ENCODE results near the gene ERGIC1. TPM values are rescaled to one million over a fixed set of nuclear protein-coding genes. Genes with fewer than 3 reads are reported as not detected.
"Not testable (repeated sequence)": the region's sequence is repeated elsewhere in the genome, so short reads cannot be mapped to it uniquely, and the experiment has no call there.

The ERGIC1 gene
- total RNA-seq, 2 donors from 2014 or later = 173 to 191 TPM

DNA sequence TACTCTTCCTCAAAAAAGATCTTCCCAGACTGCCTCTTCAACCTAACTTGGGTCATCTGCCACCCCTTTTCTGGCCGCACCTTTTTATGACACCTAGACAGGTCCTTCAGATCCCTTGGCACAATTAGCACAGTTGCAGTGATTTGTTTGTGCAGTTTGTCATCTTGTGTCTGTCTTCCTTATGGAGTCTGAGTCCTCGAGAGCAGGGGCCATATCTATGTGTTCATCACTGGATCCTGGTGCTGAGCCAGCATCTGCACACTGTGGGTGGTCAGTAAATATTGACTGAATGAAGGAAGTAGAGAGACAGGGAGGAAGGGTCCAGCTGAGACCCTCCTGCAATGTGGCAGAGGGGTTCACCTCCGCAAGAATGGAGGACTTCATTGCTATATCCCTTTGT, 14.4 kb downstream of the ERGIC1 start:
- Histone ChIP-seq H3K4me3 (no peak overlapping the region), H3K9me3 (no peaks in the 10 kb centered on the region), H3K4me1 (peaks cover 27% of the 10 kb centered on the region), H3K36me3 (no peaks in the 10 kb centered on the region), H3K27ac (peak overlapping the region; percentile 55), H3K27me3 (no peaks in the 10 kb centered on the region), H3K9ac (ENCODE audit: low read depth in 2 of 2, low read length in 2 of 2) (no peak overlapping the region)
- intact Hi-C loops (cut with DNase I) = loop anchor here (5.0 kb wide), 1 partner anchor 76 kb away; the partner anchor contains the start of gene DUSP1
- no peak for DNase-seq
- TF ChIP-seq, protein P1, sequence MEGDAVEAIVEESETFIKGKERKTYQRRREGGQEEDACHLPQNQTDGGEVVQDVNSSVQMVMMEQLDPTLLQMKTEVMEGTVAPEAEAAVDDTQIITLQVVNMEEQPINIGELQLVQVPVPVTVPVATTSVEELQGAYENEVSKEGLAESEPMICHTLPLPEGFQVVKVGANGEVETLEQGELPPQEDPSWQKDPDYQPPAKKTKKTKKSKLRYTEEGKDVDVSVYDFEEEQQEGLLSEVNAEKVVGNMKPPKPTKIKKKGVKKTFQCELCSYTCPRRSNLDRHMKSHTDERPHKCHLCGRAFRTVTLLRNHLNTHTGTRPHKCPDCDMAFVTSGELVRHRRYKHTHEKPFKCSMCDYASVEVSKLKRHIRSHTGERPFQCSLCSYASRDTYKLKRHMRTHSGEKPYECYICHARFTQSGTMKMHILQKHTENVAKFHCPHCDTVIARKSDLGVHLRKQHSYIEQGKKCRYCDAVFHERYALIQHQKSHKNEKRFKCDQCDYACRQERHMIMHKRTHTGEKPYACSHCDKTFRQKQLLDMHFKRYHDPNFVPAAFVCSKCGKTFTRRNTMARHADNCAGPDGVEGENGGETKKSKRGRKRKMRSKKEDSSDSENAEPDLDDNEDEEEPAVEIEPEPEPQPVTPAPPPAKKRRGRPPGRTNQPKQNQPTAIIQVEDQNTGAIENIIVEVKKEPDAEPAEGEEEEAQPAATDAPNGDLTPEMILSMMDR (IDR thresholded peaks at IDR 0.05) = no peak

DNA sequence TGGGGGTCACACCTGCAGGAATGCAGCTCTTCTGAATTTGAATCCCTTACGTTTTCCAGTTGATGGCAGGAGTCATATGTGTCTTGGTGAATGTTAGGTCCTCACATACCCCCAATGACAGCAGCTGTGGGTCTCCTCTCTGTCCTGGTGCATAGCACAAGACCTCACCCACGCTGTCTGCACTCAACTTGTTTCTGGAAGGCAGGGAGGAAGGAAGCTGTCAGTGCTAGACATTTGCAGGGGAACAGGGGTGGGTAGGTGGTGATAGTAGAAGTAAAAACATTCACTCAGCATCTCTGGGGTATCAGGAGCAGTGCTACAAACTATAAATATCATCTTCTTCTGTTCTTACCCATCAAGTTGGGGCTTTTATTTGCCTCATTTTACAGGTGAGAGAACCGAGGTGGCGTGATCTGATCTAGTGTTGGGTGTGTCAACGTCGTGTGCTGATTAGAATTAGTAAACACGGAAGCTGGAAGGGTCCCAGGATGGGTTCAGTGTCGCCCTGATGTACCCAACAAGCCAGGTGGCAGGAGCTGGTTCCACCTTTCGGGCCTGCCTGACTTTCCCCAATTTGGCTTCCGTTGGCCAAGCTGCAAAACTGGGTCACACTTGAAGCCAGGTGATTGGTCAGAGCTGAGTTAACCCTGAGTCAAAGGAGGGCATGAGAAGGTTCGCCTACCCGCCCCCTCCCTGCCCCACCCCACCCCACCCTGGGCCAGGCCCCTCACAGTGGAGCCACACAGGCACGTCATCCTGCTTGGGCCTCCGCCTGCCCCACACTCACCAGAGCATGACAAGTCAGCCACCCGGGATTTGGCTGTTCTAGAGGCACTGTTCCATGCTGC, 15.8 kb downstream of the ERGIC1 start:
- Histone ChIP-seq H3K4me1 (peaks cover 28% of the 10 kb centered on the region), H3K27ac (peak overlapping the region; percentile 55), H3K36me3 (no peaks in the 10 kb centered on the region), H3K9ac (ENCODE audit: low read depth in 2 of 2, low read length in 2 of 2) (peak overlapping the region; percentile 51 to 74), H3K27me3 (no peaks in the 10 kb centered on the region), H3K9me3 (no peaks in the 10 kb centered on the region), H3K4me3 (no peak overlapping the region)
- peak; percentile 86 for DNase-seq
- TF ChIP-seq, protein P1 (IDR thresholded peaks at IDR 0.05) = no peak
- intact Hi-C loops (cut with DNase I) = loop anchor here (5.0 kb wide), 1 partner anchor 78 kb away; the partner anchor contains the start of gene DUSP1

DNA sequence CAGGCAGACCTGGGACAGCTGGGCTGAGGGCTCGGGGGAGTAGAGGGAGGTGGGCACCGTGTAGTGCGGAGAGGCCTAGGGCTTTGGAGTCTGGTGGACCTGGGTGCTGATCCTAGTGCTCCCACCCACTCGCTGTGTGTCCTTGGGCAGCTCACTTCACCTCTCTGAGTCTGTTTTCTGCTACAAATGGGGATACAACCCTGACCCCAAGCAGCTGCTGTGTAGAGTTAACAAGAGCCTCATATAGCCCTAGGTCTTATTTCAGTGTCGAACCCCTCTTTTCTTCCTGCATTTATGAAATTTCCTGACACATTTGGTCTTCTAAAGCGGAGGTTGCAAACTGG, 16.4 kb downstream of the ERGIC1 start:
- H3K9ac ChIP-seq (ENCODE audit: low read depth in 2 of 2, low read length in 2 of 2) = peak overlapping the region; percentile 51 to 68
- DNase-seq = no peak
- H3K4me1 ChIP-seq = peaks cover 32% of the 10 kb centered on the region
- H3K9me3 ChIP-seq = no peaks in the 10 kb centered on the region
- H3K4me3 ChIP-seq = no peak overlapping the region
- peak overlapping the region; percentile 55 for H3K27ac ChIP-seq
- no peaks in the 10 kb centered on the region for H3K36me3 ChIP-seq
- H3K27me3 ChIP-seq = no peaks in the 10 kb centered on the region
- intact Hi-C loops (cut with DNase I) = no loop called here
- TF ChIP-seq, protein P1 (IDR thresholded peaks at IDR 0.05) = no peak

DNA sequence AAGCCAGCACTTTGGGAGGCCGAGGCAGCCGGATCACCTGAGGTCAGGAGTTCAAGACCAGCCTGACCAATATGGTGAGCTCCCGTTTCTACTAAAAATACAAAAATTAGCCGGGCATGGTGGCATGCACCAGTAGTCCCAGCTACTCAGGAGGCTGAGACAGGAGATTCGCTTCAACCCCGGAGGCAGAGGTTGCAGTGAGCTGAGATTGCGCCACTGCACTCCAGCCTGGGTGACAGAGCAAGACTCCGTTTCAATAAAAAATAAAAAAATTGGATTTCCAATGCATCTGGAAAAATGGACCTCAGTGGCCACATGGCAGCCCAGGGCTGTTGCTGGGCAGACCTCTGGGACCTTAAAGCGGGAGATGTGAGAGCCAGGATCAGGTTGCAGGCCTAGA, 17.2 kb downstream of the ERGIC1 start:
- H3K9me3 ChIP-seq; H3K4me3 ChIP-seq; H3K36me3 ChIP-seq; H3K27ac ChIP-seq; DNase-seq; H3K27me3 ChIP-seq; H3K9ac ChIP-seq (ENCODE audit: low read depth in 2 of 2, low read length in 2 of 2); intact Hi-C loops (cut with DNase I): not testable (repeated sequence)
- peaks cover 25% of the 10 kb centered on the region for H3K4me1 ChIP-seq

DNA sequence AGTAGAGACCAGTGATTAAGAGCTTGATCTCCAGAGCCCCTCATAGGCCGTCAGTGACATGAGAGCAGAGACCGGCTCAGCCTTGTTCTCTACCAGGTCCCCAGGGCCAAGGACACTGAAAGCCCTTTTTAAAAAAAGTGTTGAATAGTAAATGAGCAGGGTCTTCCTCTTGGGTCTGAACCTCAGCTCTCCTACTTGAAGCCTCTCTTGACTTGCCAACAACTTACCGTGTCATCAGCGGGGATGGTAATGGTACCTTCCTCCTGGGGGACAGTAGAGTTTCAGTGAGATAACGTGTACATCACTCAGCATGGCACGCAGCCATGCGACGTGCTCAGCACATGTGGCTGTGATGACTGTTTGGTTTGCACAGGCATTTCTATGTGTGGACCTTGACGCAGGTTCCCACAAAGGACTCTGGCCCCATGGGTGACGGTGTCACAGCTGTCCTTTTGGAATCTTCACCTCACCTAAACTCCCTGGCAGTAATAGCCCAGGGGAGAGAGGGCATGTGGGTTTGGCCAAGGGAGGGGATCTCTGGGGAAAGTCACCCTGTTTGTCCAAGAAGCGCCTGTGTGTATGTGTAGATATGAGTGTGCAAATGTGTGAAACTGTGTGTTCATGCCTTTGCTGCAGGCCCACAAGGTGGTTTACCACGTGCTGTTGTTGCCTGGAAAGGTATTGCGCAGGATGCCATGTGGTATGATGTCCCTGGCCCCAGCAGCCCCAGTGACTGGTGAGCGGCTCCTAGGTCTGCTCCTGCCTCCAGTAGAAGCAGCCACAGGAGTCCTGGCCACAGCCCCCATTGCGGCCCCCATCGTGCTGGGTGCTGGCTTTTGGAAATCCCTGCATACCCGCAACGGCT, 18.7 kb downstream of the ERGIC1 start:
- TF ChIP-seq, protein P1 (IDR thresholded peaks at IDR 0.05) = no peak
- intact Hi-C loops (cut with DNase I) = no loop called here
- Histone ChIP-seq H3K36me3 (no peaks in the 10 kb centered on the region), H3K27me3 (no peaks in the 10 kb centered on the region), H3K9me3 (no peaks in the 10 kb centered on the region), H3K9ac (ENCODE audit: low read depth in 2 of 2, low read length in 2 of 2) (peak overlapping the region in 1 of 2 donors; percentile 24), H3K4me1 (peaks cover 22% of the 10 kb centered on the region), H3K4me3 (no peak overlapping the region), H3K27ac (no peak overlapping the region)
- DNase-seq = peak; percentile 30
